Effector memory CD8-positive, alpha-beta T cell (primary cell): ENCODE results near the gene DEUP1.

ENCODE experiments used
- ATAC-seq: fragments of 150-1000 bp; cut with Tn5 transposase; replicated peaks from 2 replicates; pipeline ENCODE4 v1.10.0; 2021; ENCODE audit warnings: mild to moderate bottlenecking, moderate library complexity
- DNase-seq, 3 experiments: peaks; one replicate each; pipeline ENCODE4 v3.0.0; 2021
- H3K27ac Mint-ChIP-seq, 2 donors: one replicate each; pipeline ENCODE4 v1.8.0; 2022; ENCODE audit warnings: mild to moderate bottlenecking in 2 of 2, mixed read lengths in 2 of 2, moderate library complexity in 2 of 2
- H3K27me3 Mint-ChIP-seq, 2 donors: one replicate each; pipeline ENCODE4 v1.8.0; 2022; ENCODE audit warnings: mixed read lengths in 2 of 2
- H3K36me3 Mint-ChIP-seq: one replicate; pipeline ENCODE4 v1.8.0; 2022; ENCODE audit warnings: mild to moderate bottlenecking, moderate library complexity, mixed read lengths; ENCODE audit not compliant: insufficient read depth
- H3K4me1 Mint-ChIP-seq, 2 donors: one replicate each; pipeline ENCODE4 v1.8.0; 2022; ENCODE audit warnings: low read depth in 2 of 2, mixed read lengths in 2 of 2
- H3K4me3 Mint-ChIP-seq, 2 donors: one replicate each; pipeline ENCODE4 v1.8.0; 2022; ENCODE audit warnings: mild to moderate bottlenecking in 2 of 2, mixed read lengths in 2 of 2, moderate library complexity in 2 of 2
- H3K9me3 Mint-ChIP-seq, 2 donors: one replicate each; pipeline ENCODE4 v1.8.0; 2022; ENCODE audit warnings: mixed read lengths in 2 of 2

The DEUP1 gene

GRCh38 chr11:93322207-93322606 lies 8.3 kb upstream of the DEUP1 start:
- Mint-ChIP-seq H3K36me3 (no peaks in the 10 kb centered on the region), H3K27ac (no peak overlapping the region), H3K4me1 (no peaks in the 10 kb centered on the region), H3K27me3 (no peaks in the 10 kb centered on the region), H3K4me3 (no peak overlapping the region), H3K9me3 (peaks cover 0 to 4% of the 10 kb centered on the region in 2 donors)
- DNase-seq (no peak), ATAC-seq (no peak)

- ATAC-seq (no peak), DNase-seq (no peak)
- peaks cover 0 to 9% of the 10 kb centered on the region in 2 donors for H3K27me3 Mint-ChIP-seq
- H3K4me1 Mint-ChIP-seq: no peaks in the 10 kb centered on the region
- no peak overlapping the region for H3K4me3 Mint-ChIP-seq
- no peaks in the 10 kb centered on the region for H3K9me3 Mint-ChIP-seq
- H3K36me3 Mint-ChIP-seq: no peaks in the 10 kb centered on the region
- H3K27ac Mint-ChIP-seq: no peak overlapping the region
Observed at GRCh38 chr11:93323747-93324146, 6.8 kb upstream of the DEUP1 start.

GRCh38 chr11:93324500-93324899 lies 6.0 kb upstream of the DEUP1 start:
- H3K9me3 Mint-ChIP-seq: no peaks in the 10 kb centered on the region
- no peak for DNase-seq
- no peak overlapping the region for H3K4me3 Mint-ChIP-seq
- peaks cover 6 to 14% of the 10 kb centered on the region in 2 donors for H3K27me3 Mint-ChIP-seq
- H3K27ac Mint-ChIP-seq: no peak overlapping the region
- no peak for ATAC-seq
- no peaks in the 10 kb centered on the region for H3K36me3 Mint-ChIP-seq
- no peaks in the 10 kb centered on the region for H3K4me1 Mint-ChIP-seq

GRCh38 chr11:93326681-93327080 lies 3.9 kb upstream of the DEUP1 start:
- no peak overlapping the region for H3K4me3 Mint-ChIP-seq
- ATAC-seq: no peak
- no peaks in the 10 kb centered on the region for H3K36me3 Mint-ChIP-seq
- no peak for DNase-seq
- no peak overlapping the region for H3K27ac Mint-ChIP-seq
- H3K27me3 Mint-ChIP-seq: peaks cover 20 to 25% of the 10 kb centered on the region in 2 donors
- H3K9me3 Mint-ChIP-seq: no peaks in the 10 kb centered on the region
- H3K4me1 Mint-ChIP-seq: peaks cover 0 to 2% of the 10 kb centered on the region in 2 donors

GRCh38 chr11:93329936-93330445 lies 551 bp upstream of the DEUP1 start:
- Mint-ChIP-seq H3K36me3 (no peaks in the 10 kb centered on the region), H3K4me1 (peaks cover 0 to 2% of the 10 kb centered on the region in 2 donors), H3K27ac (no peak overlapping the region), H3K27me3 (peaks cover 25 to 46% of the 10 kb centered on the region in 2 donors), H3K4me3 (no peak overlapping the region), H3K9me3 (no peaks in the 10 kb centered on the region)
- DNase-seq (no peak), ATAC-seq (no peak)

GRCh38 chr11:93340223-93340622 lies 9.7 kb downstream of the DEUP1 start:
- no peak for ATAC-seq
- H3K27ac Mint-ChIP-seq: no peak overlapping the region
- no peaks in the 10 kb centered on the region for H3K4me1 Mint-ChIP-seq
- H3K9me3 Mint-ChIP-seq: peaks cover 0 to 7% of the 10 kb centered on the region in 2 donors
- H3K27me3 Mint-ChIP-seq: no peaks in the 10 kb centered on the region
- H3K4me3 Mint-ChIP-seq: no peak overlapping the region
- no peak for DNase-seq
- H3K36me3 Mint-ChIP-seq: no peaks in the 10 kb centered on the region

- ATAC-seq: no peak
- H3K4me3 Mint-ChIP-seq: no peak overlapping the region
- no peaks in the 10 kb centered on the region for H3K27me3 Mint-ChIP-seq
- no peak overlapping the region for H3K27ac Mint-ChIP-seq
- DNase-seq: no peak
- H3K36me3 Mint-ChIP-seq: no peaks in the 10 kb centered on the region
- H3K9me3 Mint-ChIP-seq: peaks cover 0 to 5% of the 10 kb centered on the region in 2 donors
- H3K4me1 Mint-ChIP-seq: no peaks in the 10 kb centered on the region
Observed at GRCh38 chr11:93344855-93345333, 14.4 kb downstream of the DEUP1 start.

- ATAC-seq (no peak), DNase-seq (no peak)
- no peak overlapping the region for H3K4me3 Mint-ChIP-seq
- no peaks in the 10 kb centered on the region for H3K36me3 Mint-ChIP-seq
- H3K27me3 Mint-ChIP-seq: no peaks in the 10 kb centered on the region
- no peak overlapping the region for H3K27ac Mint-ChIP-seq
- peaks cover 0 to 2% of the 10 kb centered on the region in 2 donors for H3K9me3 Mint-ChIP-seq
- no peaks in the 10 kb centered on the region for H3K4me1 Mint-ChIP-seq
Observed at GRCh38 chr11:93348930-93349329, 18.4 kb downstream of the DEUP1 start.

- H3K36me3 Mint-ChIP-seq: peaks cover 2% of the 10 kb centered on the region
- DNase-seq (no peak), ATAC-seq (no peak)
- H3K27ac Mint-ChIP-seq: no peak overlapping the region
- peaks cover 0 to 2% of the 10 kb centered on the region in 2 donors for H3K9me3 Mint-ChIP-seq
- no peaks in the 10 kb centered on the region for H3K4me1 Mint-ChIP-seq
- H3K4me3 Mint-ChIP-seq: no peak overlapping the region
- H3K27me3 Mint-ChIP-seq: no peaks in the 10 kb centered on the region
Observed at GRCh38 chr11:93350835-93351234, 20.3 kb downstream of the DEUP1 start.

GRCh38 chr11:93359396-93359795 lies 28.9 kb downstream of the DEUP1 start:
- ATAC-seq (no peak), DNase-seq (no peak)
- H3K4me3 Mint-ChIP-seq: no peak overlapping the region
- H3K9me3 Mint-ChIP-seq: peaks cover 4 to 7% of the 10 kb centered on the region in 2 donors
- H3K4me1 Mint-ChIP-seq: no peaks in the 10 kb centered on the region
- H3K27me3 Mint-ChIP-seq: no peaks in the 10 kb centered on the region
- H3K36me3 Mint-ChIP-seq: peaks cover 2% of the 10 kb centered on the region
- no peak overlapping the region for H3K27ac Mint-ChIP-seq

- DNase-seq (no peak), ATAC-seq (no peak)
- no peaks in the 10 kb centered on the region for H3K36me3 Mint-ChIP-seq
- peaks cover 4 to 7% of the 10 kb centered on the region in 2 donors for H3K9me3 Mint-ChIP-seq
- no peaks in the 10 kb centered on the region for H3K4me1 Mint-ChIP-seq
- H3K4me3 Mint-ChIP-seq: no peak overlapping the region
- no peak overlapping the region for H3K27ac Mint-ChIP-seq
- H3K27me3 Mint-ChIP-seq: no peaks in the 10 kb centered on the region
Observed at GRCh38 chr11:93361435-93361834, 30.9 kb downstream of the DEUP1 start.

GRCh38 chr11:93368022-93368421 lies 37.5 kb downstream of the DEUP1 start:
- no peak for ATAC-seq
- H3K4me3 Mint-ChIP-seq: no peak overlapping the region
- H3K27ac Mint-ChIP-seq: no peak overlapping the region
- no peaks in the 10 kb centered on the region for H3K27me3 Mint-ChIP-seq
- H3K36me3 Mint-ChIP-seq: no peaks in the 10 kb centered on the region
- H3K9me3 Mint-ChIP-seq: peaks cover 2 to 8% of the 10 kb centered on the region in 2 donors
- DNase-seq: no peak
- no peaks in the 10 kb centered on the region for H3K4me1 Mint-ChIP-seq

GRCh38 chr11:93370260-93370659 lies 39.7 kb downstream of the DEUP1 start:
- ATAC-seq (no peak), DNase-seq (no peak)
- no peaks in the 10 kb centered on the region for H3K27me3 Mint-ChIP-seq
- peaks cover 4 to 8% of the 10 kb centered on the region in 2 donors for H3K9me3 Mint-ChIP-seq
- no peak overlapping the region for H3K4me3 Mint-ChIP-seq
- H3K4me1 Mint-ChIP-seq: no peaks in the 10 kb centered on the region
- H3K27ac Mint-ChIP-seq: no peak overlapping the region
- H3K36me3 Mint-ChIP-seq: no peaks in the 10 kb centered on the region

- H3K36me3 Mint-ChIP-seq: no peaks in the 10 kb centered on the region
Observed at GRCh38 chr11:93389737-93390136, 59.2 kb downstream of the DEUP1 start.

GRCh38 chr11:93392867-93393266 lies 62.3 kb downstream of the DEUP1 start:
- H3K36me3 Mint-ChIP-seq: no peaks in the 10 kb centered on the region
- DNase-seq (no peak), ATAC-seq (no peak)
- H3K27me3 Mint-ChIP-seq: no peaks in the 10 kb centered on the region
- H3K4me3 Mint-ChIP-seq: no peak overlapping the region
- H3K4me1 Mint-ChIP-seq: no peaks in the 10 kb centered on the region
- no peaks in the 10 kb centered on the region for H3K9me3 Mint-ChIP-seq
- no peak overlapping the region for H3K27ac Mint-ChIP-seq

More at GRCh38 chr11:93389737-93390136, 59.2 kb downstream of the DEUP1 start:
- DNase-seq (no peak), ATAC-seq (no peak)
- no peak overlapping the region for H3K4me3 Mint-ChIP-seq
- no peak overlapping the region for H3K27ac Mint-ChIP-seq
- H3K4me1 Mint-ChIP-seq: no peaks in the 10 kb centered on the region
- H3K27me3 Mint-ChIP-seq: no peaks in the 10 kb centered on the region
- H3K9me3 Mint-ChIP-seq: no peaks in the 10 kb centered on the region
